ENCODE measurements around the gene DICER1.
A peak's percentile ranks its signal among the peaks of the same experiment; 100 is the strongest.
"Not testable (repeated sequence)": the region's sequence is repeated elsewhere in the genome, so short reads cannot be mapped to it uniquely, and the experiment has no call there.

Gene DICER1

GRCh38 chr14:95157327-95158189 is at the start of gene DICER1:
Gene DICER1, minus strand, starts transcription at chr14:95157529. Its CDS starts 24,071 bp downstream, at chr14:95133458.
- peak; percentile 87 to 95 (median 90) for DNase-seq (ENCODE audit: low read depth in 4 of 4, low spot score in 1 of 4)

GRCh38 chr14:95206534-95206933 is 49.2 kb upstream of the DICER1 start:
- DNase-seq (ENCODE audit: low read depth in 4 of 4, low spot score in 1 of 4) = no peak

- DNase-seq (ENCODE audit: low read depth in 4 of 4, low spot score in 1 of 4) = no peak
Measured at GRCh38 chr14:95204705-95205104, 47.4 kb upstream of the DICER1 start.

GRCh38 chr14:95201745-95202144 is 44.4 kb upstream of the DICER1 start:
- DNase-seq (ENCODE audit: low read depth in 4 of 4, low spot score in 1 of 4) = not testable (repeated sequence)

- DNase-seq (ENCODE audit: low read depth in 4 of 4, low spot score in 1 of 4) = no peak
Measured at GRCh38 chr14:95200404-95200803, 43.1 kb upstream of the DICER1 start.

- no peak for DNase-seq (ENCODE audit: low read depth in 4 of 4, low spot score in 1 of 4)
Measured at GRCh38 chr14:95199298-95199983, 42.1 kb upstream of the DICER1 start.

GRCh38 chr14:95198320-95198719 is 41.0 kb upstream of the DICER1 start:
- DNase-seq (ENCODE audit: low read depth in 4 of 4, low spot score in 1 of 4) = no peak

- no peak for DNase-seq (ENCODE audit: low read depth in 4 of 4, low spot score in 1 of 4)
Measured at GRCh38 chr14:95197551-95197950, 40.2 kb upstream of the DICER1 start.

- no peak for DNase-seq (ENCODE audit: low read depth in 4 of 4, low spot score in 1 of 4)
Measured at GRCh38 chr14:95196826-95197545, 39.7 kb upstream of the DICER1 start.

- DNase-seq (ENCODE audit: low read depth in 4 of 4, low spot score in 1 of 4) = no peak
Measured at GRCh38 chr14:95196268-95196667, 38.9 kb upstream of the DICER1 start.

GRCh38 chr14:95195031-95195430 is 37.7 kb upstream of the DICER1 start:
- no peak for DNase-seq (ENCODE audit: low read depth in 4 of 4, low spot score in 1 of 4)

GRCh38 chr14:95193081-95193480 is 35.8 kb upstream of the DICER1 start:
- DNase-seq (ENCODE audit: low read depth in 4 of 4, low spot score in 1 of 4) = no peak

GRCh38 chr14:95192311-95192710 is 35.0 kb upstream of the DICER1 start:
- DNase-seq (ENCODE audit: low read depth in 4 of 4, low spot score in 1 of 4) = no peak

GRCh38 chr14:95191445-95192199 is 34.3 kb upstream of the DICER1 start:
- DNase-seq (ENCODE audit: low read depth in 4 of 4, low spot score in 1 of 4) = no peak

- no peak for DNase-seq (ENCODE audit: low read depth in 4 of 4, low spot score in 1 of 4)
Measured at GRCh38 chr14:95190857-95191256, 33.5 kb upstream of the DICER1 start.

- DNase-seq (ENCODE audit: low read depth in 4 of 4, low spot score in 1 of 4) = no peak
Measured at GRCh38 chr14:95190346-95190840, 33.1 kb upstream of the DICER1 start.

- DNase-seq (ENCODE audit: low read depth in 4 of 4, low spot score in 1 of 4) = no peak
Measured at GRCh38 chr14:95189367-95190132, 32.2 kb upstream of the DICER1 start.

- DNase-seq (ENCODE audit: low read depth in 4 of 4, low spot score in 1 of 4) = no peak
Measured at GRCh38 chr14:95188380-95188779, 31.1 kb upstream of the DICER1 start.

- no peak for DNase-seq (ENCODE audit: low read depth in 4 of 4, low spot score in 1 of 4)
Measured at GRCh38 chr14:95185767-95186392, 28.6 kb upstream of the DICER1 start.

All from stimulated activated CD4-positive, alpha-beta T cell treated with anti-CD3 and anti-CD28 coated beads, Interleukin-1b, Interleukin-23, amount 100 ng/mL, for 24 hours (primary cell).